Mesothelial cell of epicardium (in vitro differentiated cells): ENCODE measurements around the gene SLC43A2. TPM values are rescaled to one million over a fixed set of nuclear protein-coding genes. Genes with fewer than 3 reads are reported as not detected.
A peak's percentile ranks its signal among the peaks of the same experiment; 100 is the strongest.
"Not testable (repeated sequence)": the region's sequence is repeated elsewhere in the genome, so short reads cannot be mapped to it uniquely, and the experiment has no call there.

ENCODE experiments used
- DNase-seq, 2 experiments: peaks; one replicate each; pipeline ENCODE4 v3.0.0; 2021; ENCODE audit warnings: low spot score in 2 of 2; ENCODE audit not compliant: unreplicated experiment in 2 of 2
- H3K27ac Mint-ChIP-seq: 2 replicates; pipeline ENCODE4 v1.8.0; 2021; ENCODE audit warnings: mixed read lengths
- H3K27me3 Mint-ChIP-seq: 2 replicates; pipeline ENCODE4 v1.8.0; 2021; ENCODE audit warnings: low read depth, mixed read lengths
- H3K36me3 Mint-ChIP-seq: 2 replicates; pipeline ENCODE4 v1.8.0; 2021; ENCODE audit warnings: mixed read lengths
- H3K4me1 Mint-ChIP-seq: 2 replicates; pipeline ENCODE4 v1.8.0; 2021; ENCODE audit warnings: mixed read lengths
- H3K4me3 Mint-ChIP-seq: 2 replicates; pipeline ENCODE4 v1.8.0; 2021; ENCODE audit warnings: mild to moderate bottlenecking, moderate library complexity, mixed read lengths
- H3K9me3 Mint-ChIP-seq: 2 replicates; pipeline ENCODE4 v1.8.0; 2021; ENCODE audit warnings: mixed read lengths
- total RNA-seq: library from RNA; stranded (reverse); gene quantifications from 3 replicates; pipeline ENCODE4 v1.2.1, GENCODE V29; 2021
- TF ChIP-seq, protein P1 (sequence below): fragments of 200-600 bp; sonication (generic); IDR thresholded peaks from one replicate; pipeline ENCODE4 v1.5.0; 2021; ENCODE audit warnings: antibody characterized with exemption; ENCODE audit not compliant: unreplicated experiment

Gene SLC43A2
- total RNA-seq, 1 donor from 2014 or later, result 12.4 TPM

DNA sequence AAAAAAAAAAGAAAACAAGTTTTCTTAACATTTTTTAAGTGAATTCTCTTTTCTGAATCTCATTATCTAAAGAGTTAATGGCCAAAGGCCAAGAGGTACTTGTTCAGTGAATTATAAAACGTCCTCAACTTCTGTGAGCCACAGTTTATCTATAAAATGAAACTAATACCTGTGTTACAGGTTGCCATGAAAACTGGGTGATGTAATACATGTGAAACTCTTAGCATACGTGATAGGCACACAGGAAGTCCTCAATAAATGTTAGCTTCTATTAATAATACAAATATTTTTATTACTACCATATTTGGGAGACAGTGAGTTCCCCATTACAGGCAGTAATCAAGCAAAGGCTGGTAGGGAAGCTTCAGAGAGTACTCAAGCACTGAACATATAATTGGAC is 98.8 kb downstream of the SLC43A2 start:
- Mint-ChIP-seq H3K27ac (no peak overlapping the region), H3K4me3 (no peak overlapping the region), H3K36me3 (peaks cover 28% of the 10 kb centered on the region), H3K27me3 (no peaks in the 10 kb centered on the region), H3K9me3 (no peaks in the 10 kb centered on the region), H3K4me1 (peaks cover 3% of the 10 kb centered on the region)
- TF ChIP-seq, protein P1, sequence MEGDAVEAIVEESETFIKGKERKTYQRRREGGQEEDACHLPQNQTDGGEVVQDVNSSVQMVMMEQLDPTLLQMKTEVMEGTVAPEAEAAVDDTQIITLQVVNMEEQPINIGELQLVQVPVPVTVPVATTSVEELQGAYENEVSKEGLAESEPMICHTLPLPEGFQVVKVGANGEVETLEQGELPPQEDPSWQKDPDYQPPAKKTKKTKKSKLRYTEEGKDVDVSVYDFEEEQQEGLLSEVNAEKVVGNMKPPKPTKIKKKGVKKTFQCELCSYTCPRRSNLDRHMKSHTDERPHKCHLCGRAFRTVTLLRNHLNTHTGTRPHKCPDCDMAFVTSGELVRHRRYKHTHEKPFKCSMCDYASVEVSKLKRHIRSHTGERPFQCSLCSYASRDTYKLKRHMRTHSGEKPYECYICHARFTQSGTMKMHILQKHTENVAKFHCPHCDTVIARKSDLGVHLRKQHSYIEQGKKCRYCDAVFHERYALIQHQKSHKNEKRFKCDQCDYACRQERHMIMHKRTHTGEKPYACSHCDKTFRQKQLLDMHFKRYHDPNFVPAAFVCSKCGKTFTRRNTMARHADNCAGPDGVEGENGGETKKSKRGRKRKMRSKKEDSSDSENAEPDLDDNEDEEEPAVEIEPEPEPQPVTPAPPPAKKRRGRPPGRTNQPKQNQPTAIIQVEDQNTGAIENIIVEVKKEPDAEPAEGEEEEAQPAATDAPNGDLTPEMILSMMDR, result no peak
- DNase-seq, result no peak

GRCh38 chr17:1526876-1527275 is 101.8 kb downstream of the SLC43A2 start:
- not testable (repeated sequence) for H3K9me3 Mint-ChIP-seq

DNA sequence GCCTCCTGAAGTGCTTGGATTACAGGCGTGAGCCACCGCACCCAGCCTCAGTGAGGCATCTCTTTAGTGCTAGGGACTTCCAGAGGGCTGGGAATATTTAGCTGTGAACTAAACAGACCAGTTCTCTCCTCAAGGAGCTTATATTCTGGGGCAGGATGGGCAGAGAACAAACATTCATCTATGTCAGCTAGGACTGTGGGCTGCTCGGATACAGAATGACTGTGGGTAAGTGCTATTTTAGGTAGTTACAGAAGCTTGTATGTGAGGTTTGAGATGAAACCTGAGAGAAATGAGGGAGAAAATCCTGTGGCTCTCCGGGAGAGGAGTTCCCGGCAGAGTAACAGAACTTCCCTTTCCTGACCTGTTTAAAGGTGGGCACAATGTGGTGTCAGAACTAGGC is 106.0 kb downstream of the SLC43A2 start:
- DNase-seq, result no peak
- TF ChIP-seq, protein P1, result no peak
- H3K27ac Mint-ChIP-seq, result no peak overlapping the region
- H3K9me3 Mint-ChIP-seq, result no peaks in the 10 kb centered on the region
- H3K4me3 Mint-ChIP-seq, result no peak overlapping the region
- peaks cover 3% of the 10 kb centered on the region for H3K4me1 Mint-ChIP-seq
- peaks cover 6% of the 10 kb centered on the region for H3K36me3 Mint-ChIP-seq
- H3K27me3 Mint-ChIP-seq, result no peaks in the 10 kb centered on the region

More at GRCh38 chr17:1526876-1527275, 101.8 kb downstream of the SLC43A2 start:
- H3K36me3 Mint-ChIP-seq, result peaks cover 10% of the 10 kb centered on the region
- not testable (repeated sequence) for H3K4me1 Mint-ChIP-seq, H3K27me3 Mint-ChIP-seq, H3K27ac Mint-ChIP-seq, DNase-seq, H3K4me3 Mint-ChIP-seq

- no peak overlapping the region for H3K4me3 Mint-ChIP-seq
- peaks cover 5% of the 10 kb centered on the region for H3K4me1 Mint-ChIP-seq
- no peaks in the 10 kb centered on the region for H3K9me3 Mint-ChIP-seq
- H3K27ac Mint-ChIP-seq, result no peak overlapping the region
- H3K27me3 Mint-ChIP-seq, result no peaks in the 10 kb centered on the region
- H3K36me3 Mint-ChIP-seq, result peaks cover 6% of the 10 kb centered on the region
- no peak for DNase-seq
- TF ChIP-seq, protein P1, result peak; percentile 13
Observed at GRCh38 chr17:1521086-1521640, 107.5 kb downstream of the SLC43A2 start.

DNA sequence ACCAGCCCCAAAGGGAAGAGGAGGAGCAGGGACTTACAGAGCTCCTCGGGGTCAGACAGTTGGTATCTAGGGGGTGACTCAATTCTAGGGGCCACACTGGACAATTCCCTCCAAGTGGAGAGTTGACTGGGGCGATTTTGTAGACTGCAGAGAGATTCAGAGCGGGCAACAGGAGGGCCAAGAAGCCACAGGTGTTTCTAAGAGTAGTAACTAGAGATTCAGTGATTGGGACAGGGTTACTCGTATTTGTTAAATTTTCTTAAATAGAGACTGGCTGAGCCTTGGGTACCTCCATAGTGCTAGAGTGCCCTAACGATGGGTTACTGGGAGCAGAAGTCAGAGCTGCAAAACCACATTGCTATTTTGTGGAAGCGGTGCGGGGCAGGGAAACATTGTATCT is 109.0 kb downstream of the SLC43A2 start:
- no peak overlapping the region for H3K4me3 Mint-ChIP-seq
- peaks cover 12% of the 10 kb centered on the region for H3K4me1 Mint-ChIP-seq
- DNase-seq, result no peak
- no peak overlapping the region for H3K27ac Mint-ChIP-seq
- TF ChIP-seq, protein P1, result no peak
- H3K27me3 Mint-ChIP-seq, result no peaks in the 10 kb centered on the region
- no peaks in the 10 kb centered on the region for H3K9me3 Mint-ChIP-seq
- peaks cover 6% of the 10 kb centered on the region for H3K36me3 Mint-ChIP-seq

Other genes with a start within 250 kb of the SLC43A2 start
- 714 to 730 TPM (median 714 TPM) in 3 replicates for gene YWHAE, start 228.6 kb downstream of the SLC43A2 start, total RNA-seq
- 38.2 to 41.9 TPM (median 41.3 TPM) in 3 replicates for gene CRK, start 172.6 kb downstream of the SLC43A2 start, total RNA-seq
- gene MYO1C, start 136.1 kb downstream of the SLC43A2 start, total RNA-seq, result 144 to 149 TPM (median 147 TPM) in 3 replicates
- 22.4 to 23.5 TPM (median 22.5 TPM) in 3 replicates for gene INPP5K, start 112.2 kb downstream of the SLC43A2 start, total RNA-seq
- gene PITPNA, start 66.0 kb downstream of the SLC43A2 start, total RNA-seq, result 58.3 to 63.4 TPM (median 61.8 TPM) in 3 replicates
- gene SCARF1, start 16.9 kb upstream of the SLC43A2 start, total RNA-seq, result 1.5 to 2.1 TPM (median 1.8 TPM) in 3 replicates
- 3.4 to 3.8 TPM (median 3.5 TPM) in 3 replicates for gene RILP, start 21.0 kb upstream of the SLC43A2 start, total RNA-seq
- gene PRPF8, start 56.0 kb upstream of the SLC43A2 start, total RNA-seq, result 331 to 354 TPM (median 334 TPM) in 3 replicates
- 8.6 to 9.2 TPM (median 8.7 TPM) in 3 replicates for gene TLCD2, start 81.5 kb upstream of the SLC43A2 start, total RNA-seq
- gene WDR81, start 95.9 kb upstream of the SLC43A2 start, total RNA-seq, result 20.3 to 22.9 TPM (median 20.6 TPM) in 3 replicates
- gene SERPINF2, start 114.0 kb upstream of the SLC43A2 start, total RNA-seq, result 0.32 to 0.63 TPM (median 0.44 TPM) in 3 replicates
- 69.6 to 72.5 TPM (median 71.4 TPM) in 3 replicates for gene SERPINF1, start 133.2 kb upstream of the SLC43A2 start, total RNA-seq
- 21.9 to 24.9 TPM (median 24.5 TPM) in 3 replicates for gene SMYD4, start 201.1 kb upstream of the SLC43A2 start, total RNA-seq
- 91.2 to 98.0 TPM (median 94.2 TPM) in 3 replicates for gene RPA1, start 201.2 kb upstream of the SLC43A2 start, total RNA-seq